ENCODE measurements around the gene RALGAPA1.

RALGAPA1 gene

GRCh38 chr14:35539969-35540368 lies 269.1 kb downstream of the RALGAPA1 start:
- DNase-seq (ENCODE audit: low read depth, low spot score), result no peak

GRCh38 chr14:35535483-35536112 lies 273.5 kb downstream of the RALGAPA1 start:
- DNase-seq (ENCODE audit: low read depth, low spot score), result no peak

- no peak for DNase-seq (ENCODE audit: low read depth, low spot score)
Observed at GRCh38 chr14:35534873-35535482, 274.1 kb downstream of the RALGAPA1 start.

- DNase-seq (ENCODE audit: low read depth, low spot score), result no peak
Observed at GRCh38 chr14:35534208-35534872, 274.8 kb downstream of the RALGAPA1 start.

GRCh38 chr14:35533357-35534207 lies 275.5 kb downstream of the RALGAPA1 start, which contains the start of gene INSM2:
Gene INSM2 (plus strand): TSS chr14:35534164. CDS start chr14:35534253, 89 bp downstream.
- DNase-seq (ENCODE audit: low read depth, low spot score), result no peak

GRCh38 chr14:35532783-35533356 lies 276.2 kb downstream of the RALGAPA1 start:
- DNase-seq (ENCODE audit: low read depth, low spot score), result no peak

GRCh38 chr14:35531960-35532747 lies 276.9 kb downstream of the RALGAPA1 start:
- DNase-seq (ENCODE audit: low read depth, low spot score), result no peak

- DNase-seq (ENCODE audit: low read depth, low spot score), result no peak
Observed at GRCh38 chr14:35526962-35527361, 282.1 kb downstream of the RALGAPA1 start.

- no peak for DNase-seq (ENCODE audit: low read depth, low spot score)
Observed at GRCh38 chr14:35525695-35526094, 283.4 kb downstream of the RALGAPA1 start.

GRCh38 chr14:35519986-35520385 lies 289.1 kb downstream of the RALGAPA1 start:
- no peak for DNase-seq (ENCODE audit: low read depth, low spot score)

- no peak for DNase-seq (ENCODE audit: low read depth, low spot score)
Observed at GRCh38 chr14:35515916-35516315, 293.2 kb downstream of the RALGAPA1 start.

GRCh38 chr14:35512765-35513164 lies 296.3 kb downstream of the RALGAPA1 start:
- DNase-seq (ENCODE audit: low read depth, low spot score), result no peak

- DNase-seq (ENCODE audit: low read depth, low spot score), result no peak
Observed at GRCh38 chr14:35509846-35510245, 299.2 kb downstream of the RALGAPA1 start.

- DNase-seq (ENCODE audit: low read depth, low spot score), result no peak
Observed at GRCh38 chr14:35506927-35507326, 302.2 kb downstream of the RALGAPA1 start.

GRCh38 chr14:35506461-35506860 lies 302.6 kb downstream of the RALGAPA1 start:
- DNase-seq (ENCODE audit: low read depth, low spot score), result no peak

- no peak for DNase-seq (ENCODE audit: low read depth, low spot score)
Observed at GRCh38 chr14:35504260-35504659, 304.8 kb downstream of the RALGAPA1 start.

- no peak for DNase-seq (ENCODE audit: low read depth, low spot score)
Observed at GRCh38 chr14:35503646-35504045, 305.4 kb downstream of the RALGAPA1 start.

GRCh38 chr14:35499180-35499579 lies 309.9 kb downstream of the RALGAPA1 start:
- no peak for DNase-seq (ENCODE audit: low read depth, low spot score)

- no peak for DNase-seq (ENCODE audit: low read depth, low spot score)
Observed at GRCh38 chr14:35495278-35495677, 313.8 kb downstream of the RALGAPA1 start.

GRCh38 chr14:35492569-35493014 lies 316.5 kb downstream of the RALGAPA1 start:
- no peak for DNase-seq (ENCODE audit: low read depth, low spot score)
